HG03045 (cell line): ENCODE results near the gene RNF112.

Experiments
- ATAC-seq: cut with Tn5 transposase; IDR thresholded peaks from one replicate; pipeline ENCODE4 v1.9.1; 2021; ENCODE audit warnings: mild to moderate bottlenecking, moderate library complexity; ENCODE audit not compliant: unreplicated experiment

Gene RNF112

DNA sequence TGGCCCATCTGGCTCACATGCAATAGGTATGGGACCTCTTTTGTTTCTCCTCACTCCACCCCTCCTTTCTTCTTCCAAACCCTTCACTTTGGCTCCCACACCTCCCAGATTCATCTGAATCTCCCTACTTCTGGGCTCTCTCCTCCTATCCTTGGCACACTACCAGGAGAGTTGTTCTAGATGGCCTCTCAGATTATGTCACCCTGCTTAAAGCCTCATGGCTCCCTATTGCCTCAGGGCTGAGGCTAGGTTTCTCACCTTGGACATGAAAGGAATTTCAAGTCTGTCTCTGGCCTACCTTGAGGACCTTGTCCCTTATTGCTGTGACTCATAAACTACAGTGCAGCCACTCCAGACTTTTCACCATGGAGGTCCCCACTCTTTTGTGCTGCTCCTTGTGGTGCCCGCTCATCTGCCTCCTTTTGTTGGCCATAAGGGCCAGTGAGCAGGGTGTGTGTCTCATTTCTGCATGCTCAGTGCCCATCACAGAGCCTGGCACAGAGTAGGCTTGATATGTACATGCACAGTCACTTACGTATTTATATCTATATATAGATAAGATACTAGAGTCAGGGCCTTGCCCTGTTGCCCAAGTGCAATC is 23.0 kb upstream of the RNF112 start:
- no peak for ATAC-seq

DNA sequence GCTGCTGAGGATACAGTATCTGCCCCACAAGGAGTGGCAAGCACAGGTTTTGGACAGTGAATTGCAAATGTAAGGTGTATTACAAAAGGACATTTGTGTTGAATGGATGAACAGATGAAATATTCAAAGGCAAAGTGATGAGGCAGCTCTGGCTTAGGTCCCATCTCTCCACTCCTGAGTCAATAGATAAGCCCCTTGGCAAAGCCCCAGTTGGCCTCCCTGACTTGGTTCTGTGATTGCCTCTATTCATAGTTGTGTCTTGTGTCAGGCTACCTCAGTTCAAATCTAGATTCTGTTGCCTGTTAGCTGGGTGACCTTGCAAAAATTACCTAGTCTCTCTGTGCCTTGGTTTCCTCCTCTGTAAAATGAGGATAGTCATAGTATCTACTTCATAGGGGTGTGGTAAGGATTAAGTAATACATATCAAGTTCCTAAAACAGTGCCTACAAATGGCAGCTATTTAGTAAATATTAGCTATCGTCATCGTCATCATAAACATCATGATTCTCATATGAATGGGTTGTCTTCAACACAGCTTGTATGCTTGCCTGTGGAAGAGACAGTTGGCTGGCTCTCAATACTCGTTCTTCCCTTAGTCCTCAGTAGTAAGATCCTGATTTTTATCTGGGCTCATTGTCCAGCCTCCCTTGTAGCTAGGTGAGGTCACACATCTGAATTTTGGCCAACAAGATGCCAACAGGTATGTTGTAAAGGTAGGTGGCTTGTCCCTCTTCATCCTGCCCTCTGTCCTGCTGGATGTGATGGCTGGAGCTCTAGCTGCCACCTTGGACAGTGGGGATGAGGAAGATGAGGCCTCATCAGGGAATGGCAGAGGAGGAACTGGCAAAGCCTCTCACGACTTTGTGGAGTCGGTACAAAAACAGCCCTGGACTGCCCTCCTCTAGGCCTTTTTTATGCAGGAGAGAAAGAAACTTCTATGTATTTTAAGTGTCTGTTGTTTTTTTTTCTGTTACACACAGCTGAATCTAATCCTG is 21.9 kb upstream of the RNF112 start:
- no peak for ATAC-seq

DNA sequence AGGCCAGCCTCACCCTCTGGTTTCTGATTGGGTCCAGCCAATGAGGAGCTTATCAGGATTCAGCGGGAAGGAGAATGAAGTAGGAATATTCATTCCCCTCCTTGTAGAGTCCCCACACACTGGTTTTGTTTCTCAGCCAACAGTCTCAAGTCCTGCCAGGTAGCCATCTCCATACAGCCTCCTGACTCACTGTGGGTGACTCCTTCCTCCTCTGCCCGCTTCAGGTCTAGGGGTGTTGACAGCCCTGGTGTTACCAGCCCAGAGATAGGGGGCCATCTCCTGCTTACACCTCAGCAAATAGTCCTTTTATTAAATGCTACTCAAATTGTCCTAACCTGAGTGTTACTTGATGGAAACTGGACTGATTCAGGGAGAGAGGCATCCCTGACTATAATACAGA is 20.1 kb upstream of the RNF112 start:
- no peak for ATAC-seq

DNA sequence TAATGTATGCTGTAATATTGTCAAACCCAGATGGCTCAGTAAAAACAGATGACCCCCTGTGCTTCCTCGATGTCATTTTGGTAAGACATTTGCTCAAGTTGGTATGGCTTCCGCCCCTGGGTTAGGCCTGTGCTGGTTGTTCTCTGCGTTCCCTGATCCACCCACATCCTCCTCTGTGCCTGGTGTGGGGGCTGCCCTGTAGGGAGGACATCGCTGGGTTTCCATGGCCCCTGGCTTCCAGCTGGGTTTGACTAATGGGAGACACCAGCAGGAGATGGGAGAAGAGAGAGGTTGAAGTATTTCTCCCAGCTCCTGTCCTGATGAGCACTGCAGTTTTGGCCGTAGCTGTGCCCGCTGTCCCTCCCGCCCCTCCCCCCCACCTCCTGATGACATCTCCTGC is 19.6 kb upstream of the RNF112 start:
- ATAC-seq, result no peak

DNA sequence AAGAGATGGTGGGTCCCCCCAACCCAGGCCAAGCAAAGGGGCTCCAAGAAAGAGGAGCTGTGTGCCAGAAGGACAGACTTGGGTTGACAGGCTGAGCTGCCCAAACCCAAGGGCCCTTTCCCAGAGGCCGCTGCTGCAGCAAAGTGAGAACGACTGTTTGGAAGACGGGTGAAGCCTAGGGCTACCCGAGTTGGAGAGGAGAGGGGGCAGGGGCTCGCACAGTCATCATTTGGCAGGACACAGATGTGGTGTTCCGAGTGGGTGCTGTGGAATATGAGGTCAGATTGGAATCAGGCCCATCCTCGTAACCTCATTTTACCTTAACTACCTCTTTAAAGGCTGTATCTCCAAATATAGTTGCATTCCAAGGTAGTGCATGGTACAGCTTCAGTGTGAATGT is 18.7 kb upstream of the RNF112 start:
- ATAC-seq, result no peak

DNA sequence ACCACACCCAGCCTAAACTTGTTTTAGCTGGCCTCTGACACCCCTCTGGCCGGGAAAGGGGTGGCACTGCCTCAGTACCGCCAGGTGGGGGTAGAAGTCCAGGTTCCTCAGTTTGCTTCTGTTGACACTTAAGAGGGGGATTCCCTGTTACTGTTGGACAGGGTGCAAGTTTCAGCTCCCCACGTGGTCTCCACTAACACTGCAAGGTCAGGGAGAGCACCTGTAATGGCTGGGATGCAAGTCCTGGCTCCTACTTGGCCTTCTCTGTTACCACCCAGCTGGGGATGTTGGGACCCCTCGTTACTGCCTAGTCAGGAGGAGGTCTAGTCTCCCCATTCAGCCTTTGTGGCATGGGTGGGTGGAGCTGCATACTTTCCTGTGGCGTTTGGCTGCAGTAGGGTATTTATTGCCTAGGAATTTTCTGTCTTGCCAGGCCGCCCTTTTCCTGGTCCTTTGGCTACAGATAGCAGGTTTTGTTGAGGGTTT is 13.4 kb upstream of the RNF112 start:
- ATAC-seq, result no peak

DNA sequence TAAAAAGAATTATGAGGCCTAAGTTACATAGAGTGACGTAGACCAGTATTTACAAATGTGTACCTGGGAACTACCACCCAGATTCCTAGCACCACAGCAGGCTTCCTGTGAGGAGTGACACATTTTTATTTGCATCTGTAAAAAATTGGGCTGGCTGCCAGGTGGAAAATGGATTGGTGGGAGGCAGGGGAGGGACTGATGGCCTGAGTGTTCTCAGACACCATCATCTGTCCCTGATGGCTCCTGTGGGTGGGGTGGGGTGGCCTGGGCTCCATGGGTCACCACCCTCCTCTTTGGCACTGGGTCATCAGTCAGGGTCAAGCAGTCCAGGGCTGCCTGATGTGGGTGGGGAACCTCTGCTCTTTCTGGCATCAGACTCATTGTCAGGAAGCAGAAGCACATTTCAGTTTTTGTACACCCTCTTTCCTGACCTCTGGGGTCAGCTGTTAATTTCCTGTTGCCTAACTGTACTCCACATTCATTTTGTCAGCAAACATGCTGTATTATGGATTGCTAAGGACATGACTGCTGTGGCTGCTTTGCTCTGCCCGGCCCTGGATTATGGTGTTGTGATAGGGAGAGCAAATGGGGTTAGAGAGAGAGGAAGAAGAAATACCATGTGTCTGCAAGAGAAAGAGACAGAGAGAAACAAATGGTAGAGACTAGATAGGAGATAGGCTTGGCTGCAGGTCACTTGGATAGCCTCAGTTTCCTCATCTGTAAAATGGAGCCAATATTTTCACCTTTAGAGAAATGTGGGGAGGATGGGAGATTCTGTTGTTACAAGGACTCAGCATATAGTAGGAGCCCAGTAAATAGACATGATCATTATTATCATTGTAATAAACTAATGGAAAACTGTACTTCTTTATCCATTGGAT is 12.5 kb upstream of the RNF112 start:
- ATAC-seq, result no peak

DNA sequence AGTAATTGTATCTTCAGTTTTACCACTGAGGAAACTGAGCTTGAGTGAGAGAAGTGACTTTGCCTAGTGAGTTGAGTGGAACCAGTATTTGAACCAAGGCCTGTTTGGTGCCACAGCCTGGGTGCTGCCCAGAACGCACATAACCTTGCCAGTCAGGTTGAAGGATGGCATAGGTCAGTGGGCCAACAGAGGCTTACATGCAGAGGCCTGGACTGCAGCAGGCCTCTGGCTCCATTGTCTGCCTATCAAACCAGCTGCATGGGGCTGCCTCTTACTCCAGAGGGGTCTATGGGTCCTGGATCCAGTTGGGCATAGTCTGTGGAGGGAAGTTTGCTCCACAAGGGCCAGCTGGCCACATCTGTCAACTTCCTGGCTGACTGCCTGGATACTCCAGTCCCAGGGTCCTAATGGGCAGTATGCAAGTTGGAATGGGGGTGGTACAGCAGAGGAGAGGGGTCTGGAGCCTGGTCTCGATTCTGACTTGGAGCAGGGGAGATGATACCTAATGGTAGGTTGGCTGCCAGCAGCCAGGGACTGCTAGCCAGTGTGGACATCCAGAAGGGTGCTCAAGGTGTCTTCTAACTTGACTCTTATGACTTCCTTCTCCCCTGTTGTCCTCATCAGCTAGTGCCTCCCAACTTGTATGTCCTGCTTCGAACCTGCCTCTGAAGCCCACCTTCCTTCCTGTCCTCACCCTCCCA is 11.1 kb upstream of the RNF112 start:
- no peak for ATAC-seq

DNA sequence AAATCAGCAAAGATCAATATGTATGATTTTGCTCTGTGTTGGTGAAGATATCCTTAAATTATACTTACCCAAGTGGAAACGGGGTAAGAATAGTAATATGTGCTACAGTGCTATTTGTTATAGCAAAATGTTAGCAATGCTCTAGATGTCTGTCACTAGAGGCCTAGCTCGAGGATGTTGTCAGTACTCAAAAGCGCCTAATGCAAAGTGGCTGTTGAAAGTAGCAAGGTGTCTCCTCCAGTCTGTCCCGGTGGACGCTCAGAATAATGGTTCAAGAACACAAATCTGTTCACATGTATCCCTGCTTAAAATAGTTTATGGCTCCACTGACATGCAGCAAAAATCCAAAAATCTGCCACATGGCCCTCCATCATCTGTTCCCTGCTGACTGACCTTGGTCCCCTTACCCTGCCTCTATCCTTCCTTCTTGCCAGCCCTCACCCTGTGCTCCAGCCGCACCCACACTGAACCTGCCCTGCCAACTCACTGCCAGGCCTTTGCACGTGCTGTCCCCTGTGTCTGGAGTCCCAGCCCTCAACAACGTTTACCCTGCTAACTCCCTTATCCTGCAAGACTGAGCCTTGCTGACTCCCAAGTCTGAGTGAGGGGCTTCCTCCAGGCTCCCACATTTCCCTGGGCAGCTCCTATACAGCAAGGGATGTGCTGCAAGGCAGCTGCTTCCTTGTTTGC is 9.6 kb upstream of the RNF112 start:
- no peak for ATAC-seq

DNA sequence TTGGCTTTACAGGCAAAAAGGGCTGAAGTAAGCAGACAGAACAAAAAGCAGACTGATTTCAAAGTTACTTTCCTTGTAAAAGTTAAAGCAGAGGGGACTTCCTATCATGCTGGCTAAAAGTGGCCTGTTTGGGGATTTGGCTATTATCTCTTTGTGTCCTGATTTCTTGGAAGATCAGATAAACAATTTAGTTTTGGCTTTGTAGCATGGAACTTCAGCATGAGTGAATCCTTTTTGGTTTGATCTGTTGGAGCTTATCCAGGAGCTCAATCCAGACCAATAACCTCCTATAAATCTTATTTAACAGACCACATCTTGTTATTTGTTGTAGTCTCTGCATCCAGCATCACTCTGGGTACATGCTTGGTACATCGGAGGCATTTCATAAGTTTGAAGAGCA is 8.9 kb upstream of the RNF112 start:
- ATAC-seq, result no peak

DNA sequence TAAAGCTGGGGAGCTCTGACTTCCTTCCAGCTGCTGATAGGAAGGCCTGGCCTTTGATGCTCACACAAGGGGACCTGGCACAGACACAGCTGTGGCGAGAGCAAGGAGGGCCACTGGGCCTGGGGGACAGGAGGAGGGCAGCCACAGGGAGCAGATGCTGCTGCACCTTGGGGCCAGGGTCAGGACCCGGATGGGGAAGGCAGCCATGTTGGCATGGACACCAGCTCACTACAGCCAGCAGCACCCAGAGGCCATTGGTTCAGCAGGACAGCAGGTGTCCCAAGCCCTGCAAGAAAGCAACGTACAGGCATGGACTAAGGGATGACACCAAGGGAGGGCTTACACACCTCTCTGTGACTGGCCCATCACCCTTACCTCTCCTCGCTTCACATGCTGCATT is 8.0 kb upstream of the RNF112 start:
- no peak for ATAC-seq

DNA sequence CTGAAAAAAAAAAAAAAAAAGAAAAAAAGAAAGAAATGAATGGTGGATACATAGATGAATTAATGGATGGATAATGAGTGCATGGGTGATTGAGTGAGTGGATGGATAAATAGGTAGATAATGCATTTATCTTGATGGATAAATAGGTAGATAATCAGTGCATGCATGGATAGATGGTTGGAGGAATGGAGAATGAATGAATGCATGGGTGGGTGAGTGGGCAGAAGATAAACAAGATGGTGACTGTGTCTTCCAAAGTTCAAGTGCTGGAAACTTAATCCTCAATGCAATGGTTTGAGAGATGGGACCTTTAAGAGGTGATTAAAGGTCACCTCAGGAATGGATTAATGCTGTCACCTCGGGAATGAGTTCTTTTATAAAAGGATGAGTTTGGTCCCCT is 6.8 kb upstream of the RNF112 start:
- no peak for ATAC-seq

DNA sequence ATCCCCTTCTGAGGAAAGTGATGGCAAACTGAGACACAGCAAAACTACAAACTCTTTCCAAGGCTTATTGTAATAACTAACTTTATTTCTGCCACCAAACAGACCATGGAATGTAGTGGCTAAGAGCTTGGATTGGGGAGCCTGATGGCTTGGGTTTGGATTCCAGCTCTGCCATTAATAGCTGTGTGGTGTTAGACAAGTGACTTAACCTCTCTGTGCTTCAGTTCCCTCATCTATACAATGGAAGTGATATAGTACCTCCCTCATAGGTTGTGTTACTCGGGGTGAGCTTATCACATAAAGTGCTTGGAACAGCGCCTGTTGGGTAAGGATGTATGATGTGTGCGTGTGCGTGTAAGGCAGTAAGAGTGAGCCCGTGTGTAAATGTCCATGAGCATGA is 5.9 kb upstream of the RNF112 start:
- no peak for ATAC-seq

DNA sequence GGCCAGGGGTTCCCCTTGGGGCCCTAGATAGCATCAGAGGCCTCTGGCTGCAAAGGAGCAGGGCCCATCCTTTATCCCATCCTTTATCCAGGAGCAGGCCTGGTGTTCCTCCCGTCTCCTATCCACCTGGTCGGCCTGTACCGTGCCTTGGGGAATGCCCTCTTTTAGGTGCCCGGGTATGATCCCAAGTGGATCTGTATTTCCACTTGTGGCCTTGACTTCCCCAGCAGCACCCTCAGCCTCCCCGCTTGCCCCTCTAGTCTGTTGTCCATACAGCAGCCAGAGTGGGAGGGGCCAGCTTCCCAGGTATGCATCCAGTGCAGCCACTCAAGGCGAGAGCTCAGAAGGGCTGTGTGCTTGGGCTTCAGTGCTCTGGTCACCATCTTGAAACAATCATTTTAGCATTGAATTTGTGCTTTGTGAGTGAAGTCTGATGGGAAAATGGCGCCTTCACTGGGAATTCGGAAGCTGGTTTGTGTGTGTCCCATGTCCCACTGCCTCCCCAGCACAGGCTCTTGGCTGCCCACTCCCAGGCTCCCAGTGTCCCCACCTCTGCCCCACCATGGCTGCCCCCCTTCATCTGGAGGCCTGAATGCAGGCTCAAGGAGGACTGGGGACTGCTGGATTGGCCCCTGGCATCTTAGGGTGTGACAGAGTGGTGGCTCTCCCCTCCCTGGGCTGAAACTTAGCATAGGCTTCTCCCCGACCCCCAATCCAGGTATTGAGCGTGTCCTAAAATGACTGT is 3.3 kb upstream of the RNF112 start:
- no peak for ATAC-seq

DNA sequence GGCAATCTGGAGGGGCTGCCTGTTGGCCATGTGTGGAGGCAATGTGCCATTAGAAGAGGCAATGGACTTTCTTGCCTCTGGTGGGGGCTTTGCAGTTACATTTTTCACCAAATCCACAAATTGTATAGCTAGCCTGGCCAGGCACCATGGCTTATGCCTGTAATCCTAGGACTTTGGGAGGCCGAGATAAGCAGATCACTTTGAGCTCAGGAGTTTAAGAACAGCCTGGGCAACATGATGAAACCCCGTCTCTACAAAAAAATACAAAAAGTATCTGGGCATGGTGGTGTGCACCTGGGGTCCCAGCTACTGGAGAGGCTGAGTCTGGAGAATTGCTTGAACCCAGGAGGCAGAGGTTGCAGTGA is 2.7 kb upstream of the RNF112 start:
- ATAC-seq, result no peak

DNA sequence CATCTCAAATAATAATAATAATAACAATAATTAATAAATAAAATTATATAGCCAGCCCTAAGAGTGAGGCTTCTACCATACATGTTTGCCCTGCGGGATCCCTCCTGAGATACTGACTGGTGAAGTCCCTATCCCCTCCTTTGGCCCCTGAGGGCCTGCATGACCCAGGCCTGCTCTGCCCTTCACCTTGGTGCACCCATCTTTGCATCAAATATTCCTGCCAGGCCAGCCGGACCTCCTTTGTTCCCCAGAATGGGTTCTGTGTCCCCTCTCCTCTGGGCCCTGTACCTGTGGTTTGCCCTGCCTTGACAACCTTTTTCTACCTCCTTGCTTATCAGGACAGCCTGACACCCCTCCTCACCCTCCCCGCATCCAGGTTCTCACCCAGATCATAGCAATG is 2.0 kb upstream of the RNF112 start:
- no peak for ATAC-seq

DNA sequence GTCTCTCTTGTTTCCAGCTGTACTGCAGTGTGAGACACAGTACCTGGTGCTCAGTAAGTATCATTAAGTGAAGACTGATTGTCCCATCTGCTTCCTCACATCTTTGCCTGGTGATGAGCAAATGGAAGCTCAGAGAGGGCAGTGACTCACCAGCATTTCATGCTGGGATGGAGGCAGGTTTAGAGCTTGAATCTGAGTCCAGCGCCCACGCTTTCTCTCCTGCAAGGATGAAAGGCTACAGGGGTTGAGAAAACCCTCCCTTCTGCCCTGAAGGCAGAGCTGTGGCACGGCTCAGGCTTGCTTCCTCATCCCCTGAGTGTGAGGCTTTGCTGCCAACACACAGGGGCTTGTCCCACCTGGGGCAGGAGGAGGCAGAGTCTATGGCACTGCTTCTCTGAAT is 1.5 kb upstream of the RNF112 start:
- ATAC-seq, result no peak

DNA sequence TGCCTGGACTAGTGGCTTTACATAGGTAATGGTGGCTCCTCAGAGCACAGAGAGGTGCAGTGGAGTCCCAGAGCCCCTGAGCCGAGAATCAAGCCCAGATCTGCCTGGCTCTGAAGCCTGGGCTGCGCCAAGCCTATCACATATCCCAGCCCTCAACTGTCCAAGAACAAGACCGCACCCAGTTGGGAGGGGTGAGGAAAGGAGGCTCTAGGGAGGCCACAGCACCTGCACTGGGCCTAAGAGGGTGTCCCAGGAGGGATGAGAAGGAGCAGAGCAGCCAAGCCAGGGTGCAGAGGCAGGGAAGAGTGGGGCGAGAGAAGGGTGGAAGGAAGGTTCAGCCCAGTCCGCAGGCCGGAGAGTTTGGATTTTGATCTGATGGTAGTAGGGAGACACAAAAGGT is 941 bp upstream of the RNF112 start:
- ATAC-seq, result no peak

DNA sequence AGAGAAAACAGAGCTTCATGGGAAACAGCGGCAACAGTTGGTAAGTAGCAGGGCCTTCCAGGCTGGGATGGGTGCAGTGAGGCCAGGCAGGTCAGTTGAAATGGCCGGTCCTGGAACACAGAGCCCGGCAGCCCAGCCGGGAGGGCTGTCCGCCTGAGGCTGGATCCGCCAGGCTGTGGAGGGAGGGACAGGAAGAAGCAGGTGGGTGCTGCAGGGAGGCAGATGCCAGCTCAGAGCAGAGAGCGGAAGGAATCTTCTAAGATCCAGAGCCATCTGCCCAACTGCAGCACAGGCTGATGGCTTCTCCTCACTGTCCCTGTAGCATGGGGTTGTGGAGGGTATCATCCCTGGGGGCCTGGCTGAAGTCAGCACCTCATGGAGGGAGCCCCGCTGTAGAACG is 599 bp downstream of the RNF112 start:
- ATAC-seq, result no peak

DNA sequence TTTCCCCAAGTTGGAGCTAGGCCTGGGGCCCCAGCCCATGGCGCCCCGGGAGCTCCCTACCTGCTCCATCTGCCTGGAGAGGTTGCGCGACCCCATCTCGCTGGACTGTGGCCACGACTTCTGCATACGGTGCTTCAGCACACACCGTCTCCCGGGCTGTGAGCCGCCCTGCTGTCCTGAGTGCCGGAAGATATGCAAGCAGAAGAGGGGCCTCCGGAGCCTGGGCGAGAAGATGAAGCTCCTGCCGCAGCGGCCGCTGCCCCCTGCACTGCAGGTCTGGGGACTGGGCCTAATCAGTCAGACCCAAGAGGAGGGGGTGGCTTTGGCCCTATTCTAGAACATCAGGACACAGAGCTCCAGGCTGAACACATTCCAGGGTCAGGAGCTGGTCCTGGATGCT is 1.5 kb downstream of the RNF112 start:
- no peak for ATAC-seq
